Measurements from ENCODE around the gene HSPA12B.

DNA sequence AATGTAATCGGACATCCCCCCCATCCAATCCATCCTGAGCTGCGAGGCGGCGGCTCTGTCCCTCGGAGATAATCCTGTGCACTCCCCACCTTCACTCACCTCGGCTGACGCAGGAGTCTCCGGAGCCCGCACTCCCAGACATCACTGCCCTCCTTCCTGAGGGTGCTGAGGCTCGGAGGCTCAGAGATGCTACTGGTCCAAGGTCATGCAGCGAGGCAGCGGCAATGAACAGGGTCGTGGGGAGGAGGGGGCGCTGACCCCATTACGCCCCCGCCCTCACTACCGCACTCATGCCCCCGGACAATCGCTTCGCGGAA, 34.6 kb downstream of the HSPA12B start:
- TF ChIP-seq, protein P1, sequence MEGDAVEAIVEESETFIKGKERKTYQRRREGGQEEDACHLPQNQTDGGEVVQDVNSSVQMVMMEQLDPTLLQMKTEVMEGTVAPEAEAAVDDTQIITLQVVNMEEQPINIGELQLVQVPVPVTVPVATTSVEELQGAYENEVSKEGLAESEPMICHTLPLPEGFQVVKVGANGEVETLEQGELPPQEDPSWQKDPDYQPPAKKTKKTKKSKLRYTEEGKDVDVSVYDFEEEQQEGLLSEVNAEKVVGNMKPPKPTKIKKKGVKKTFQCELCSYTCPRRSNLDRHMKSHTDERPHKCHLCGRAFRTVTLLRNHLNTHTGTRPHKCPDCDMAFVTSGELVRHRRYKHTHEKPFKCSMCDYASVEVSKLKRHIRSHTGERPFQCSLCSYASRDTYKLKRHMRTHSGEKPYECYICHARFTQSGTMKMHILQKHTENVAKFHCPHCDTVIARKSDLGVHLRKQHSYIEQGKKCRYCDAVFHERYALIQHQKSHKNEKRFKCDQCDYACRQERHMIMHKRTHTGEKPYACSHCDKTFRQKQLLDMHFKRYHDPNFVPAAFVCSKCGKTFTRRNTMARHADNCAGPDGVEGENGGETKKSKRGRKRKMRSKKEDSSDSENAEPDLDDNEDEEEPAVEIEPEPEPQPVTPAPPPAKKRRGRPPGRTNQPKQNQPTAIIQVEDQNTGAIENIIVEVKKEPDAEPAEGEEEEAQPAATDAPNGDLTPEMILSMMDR (IDR thresholded peaks at IDR 0.05), result no peak
- no peak for TF ChIP-seq POLR2A (IDR thresholded peaks at IDR 0.05)
- no peak for TF ChIP-seq POLR2AphosphoS5 (IDR thresholded peaks at IDR 0.05; ENCODE audit: insufficient read depth in 1 of 2, low read depth in 1 of 2)

All from vagina (tissue), 2 donors.